Measurements from ENCODE around the gene AXIN2.

Gene AXIN2

GRCh38 chr17:65542610-65543009 is 18.8 kb downstream of the AXIN2 start:
- Histone ChIP-seq H3K27ac (ENCODE audit: low read depth, low read length, poor library complexity, severe bottlenecking) (no peak overlapping the region), H3K79me2 (ENCODE audit: insufficient read depth, low read length) (no peaks in the 10 kb centered on the region), H3K4me3 (ENCODE audit: low read depth, low read length, poor library complexity, severe bottlenecking) (no peak overlapping the region), H2AFZ (ENCODE audit: low read length) (no peak overlapping the region), H3K27me3 (ENCODE audit: insufficient read depth, low read length) (no peaks in the 10 kb centered on the region), H3F3A (ENCODE audit: insufficient read depth, low read length) (no peaks in the 10 kb centered on the region), H4K20me1 (ENCODE audit: insufficient read depth, low read length) (no peaks in the 10 kb centered on the region), H3K9me3 (ENCODE audit: low read length) (no peaks in the 10 kb centered on the region), H3K36me3 (ENCODE audit: insufficient read depth, low read length) (no peaks in the 10 kb centered on the region), H3K4me1 (ENCODE audit: insufficient read depth, low read length, severe bottlenecking) (no peaks in the 10 kb centered on the region), H3K9ac (ENCODE audit: low read length) (no peak overlapping the region), H3K9me2 (ENCODE audit: low read depth, low read length) (no peaks in the 10 kb centered on the region), H3K4me2 (ENCODE audit: low read length) (no peak overlapping the region)
- TF ChIP-seq, protein P1, sequence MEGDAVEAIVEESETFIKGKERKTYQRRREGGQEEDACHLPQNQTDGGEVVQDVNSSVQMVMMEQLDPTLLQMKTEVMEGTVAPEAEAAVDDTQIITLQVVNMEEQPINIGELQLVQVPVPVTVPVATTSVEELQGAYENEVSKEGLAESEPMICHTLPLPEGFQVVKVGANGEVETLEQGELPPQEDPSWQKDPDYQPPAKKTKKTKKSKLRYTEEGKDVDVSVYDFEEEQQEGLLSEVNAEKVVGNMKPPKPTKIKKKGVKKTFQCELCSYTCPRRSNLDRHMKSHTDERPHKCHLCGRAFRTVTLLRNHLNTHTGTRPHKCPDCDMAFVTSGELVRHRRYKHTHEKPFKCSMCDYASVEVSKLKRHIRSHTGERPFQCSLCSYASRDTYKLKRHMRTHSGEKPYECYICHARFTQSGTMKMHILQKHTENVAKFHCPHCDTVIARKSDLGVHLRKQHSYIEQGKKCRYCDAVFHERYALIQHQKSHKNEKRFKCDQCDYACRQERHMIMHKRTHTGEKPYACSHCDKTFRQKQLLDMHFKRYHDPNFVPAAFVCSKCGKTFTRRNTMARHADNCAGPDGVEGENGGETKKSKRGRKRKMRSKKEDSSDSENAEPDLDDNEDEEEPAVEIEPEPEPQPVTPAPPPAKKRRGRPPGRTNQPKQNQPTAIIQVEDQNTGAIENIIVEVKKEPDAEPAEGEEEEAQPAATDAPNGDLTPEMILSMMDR (IDR thresholded peaks at IDR 0.05; ENCODE audit: low read length) = no peak
- TF ChIP-seq EZH2 (IDR thresholded peaks at IDR 0.05; ENCODE audit: borderline replicate concordance, low read length) = no peak

DNA sequence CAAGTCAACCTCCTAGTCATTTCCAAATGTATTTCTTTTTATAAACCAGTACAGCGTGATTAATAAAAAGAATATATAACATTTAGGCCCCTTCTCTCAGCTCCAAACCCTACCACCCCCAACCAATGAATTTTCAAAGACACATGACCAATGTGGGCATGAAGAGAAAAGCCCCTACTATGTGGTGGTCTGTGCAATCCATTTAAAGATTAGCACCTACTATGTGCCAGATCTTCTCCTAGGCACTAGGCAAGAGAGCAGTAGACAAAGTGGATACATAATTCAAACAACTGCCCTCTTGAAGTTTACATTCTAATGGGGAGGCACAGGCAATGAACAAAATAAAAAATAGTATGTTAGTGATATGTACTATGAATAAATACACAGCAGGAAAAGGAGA is 19.4 kb downstream of the AXIN2 start:
- Histone ChIP-seq H3K27me3 (ENCODE audit: insufficient read depth, low read length) (no peaks in the 10 kb centered on the region), H3K27ac (ENCODE audit: low read depth, low read length, poor library complexity, severe bottlenecking) (no peak overlapping the region), H3K9ac (ENCODE audit: low read length) (no peak overlapping the region), H3K4me2 (ENCODE audit: low read length) (no peak overlapping the region), H3K79me2 (ENCODE audit: insufficient read depth, low read length) (no peaks in the 10 kb centered on the region), H2AFZ (ENCODE audit: low read length) (no peak overlapping the region), H4K20me1 (ENCODE audit: insufficient read depth, low read length) (no peaks in the 10 kb centered on the region), H3K4me1 (ENCODE audit: insufficient read depth, low read length, severe bottlenecking) (no peaks in the 10 kb centered on the region), H3K4me3 (ENCODE audit: low read depth, low read length, poor library complexity, severe bottlenecking) (no peak overlapping the region), H3F3A (ENCODE audit: insufficient read depth, low read length) (no peaks in the 10 kb centered on the region), H3K36me3 (ENCODE audit: insufficient read depth, low read length) (no peaks in the 10 kb centered on the region), H3K9me3 (ENCODE audit: low read length) (no peaks in the 10 kb centered on the region), H3K9me2 (ENCODE audit: low read depth, low read length) (no peaks in the 10 kb centered on the region)
- TF ChIP-seq EZH2 (IDR thresholded peaks at IDR 0.05; ENCODE audit: borderline replicate concordance, low read length) = no peak
- TF ChIP-seq, protein P1 (IDR thresholded peaks at IDR 0.05; ENCODE audit: low read length) = no peak

- Histone ChIP-seq H3K27me3 (ENCODE audit: insufficient read depth, low read length) (no peaks in the 10 kb centered on the region), H3K36me3 (ENCODE audit: insufficient read depth, low read length) (no peaks in the 10 kb centered on the region), H3K4me3 (ENCODE audit: low read depth, low read length, poor library complexity, severe bottlenecking) (no peak overlapping the region), H4K20me1 (ENCODE audit: insufficient read depth, low read length) (no peaks in the 10 kb centered on the region), H3F3A (ENCODE audit: insufficient read depth, low read length) (no peaks in the 10 kb centered on the region), H3K27ac (ENCODE audit: low read depth, low read length, poor library complexity, severe bottlenecking) (no peak overlapping the region), H3K9me2 (ENCODE audit: low read depth, low read length) (no peaks in the 10 kb centered on the region), H3K4me2 (ENCODE audit: low read length) (no peak overlapping the region), H3K9ac (ENCODE audit: low read length) (no peak overlapping the region), H3K79me2 (ENCODE audit: insufficient read depth, low read length) (no peaks in the 10 kb centered on the region), H3K4me1 (ENCODE audit: insufficient read depth, low read length, severe bottlenecking) (no peaks in the 10 kb centered on the region), H2AFZ (ENCODE audit: low read length) (no peak overlapping the region), H3K9me3 (ENCODE audit: low read length) (no peaks in the 10 kb centered on the region)
- TF ChIP-seq EZH2 (IDR thresholded peaks at IDR 0.05; ENCODE audit: borderline replicate concordance, low read length) = no peak
- TF ChIP-seq, protein P1 (IDR thresholded peaks at IDR 0.05; ENCODE audit: low read length) = no peak
These were observed 20.0 kb downstream of the AXIN2 start for GRCh38 chr17:65541453-65541852.

Data from OCI-LY1 (cell line).